WTC11 (cell line): ENCODE data around the gene SLC29A3. TPM values are rescaled to one million over a fixed set of nuclear protein-coding genes. Genes with fewer than 3 reads are reported as not detected.

Source experiments
- ATAC-seq: fragments of 200-7000 bp; cut with Tn5 transposase; 2 replicates; pipeline ENCODE4 v1.10.0; 2021; ENCODE audit warnings: mild to moderate bottlenecking, moderate library complexity
- CTCF ChIA-PET: fragments of 300-600 bp; sonication (Branson Sonifier 250); formaldehyde crosslinking; loops from one replicate; lab custom pipeline; 2021; ENCODE audit warnings: antibody characterized with exemption; lab: Charles Lee
- POLR2A ChIA-PET: fragments of 350-600 bp; sonication (Branson Sonifier 250); formaldehyde crosslinking; loops from one replicate; lab custom pipeline; 2021; ENCODE audit warnings: antibody characterized with exemption; lab: Charles Lee
- DNase-seq: peaks from one replicate; pipeline ENCODE4 v3.0.0; 2021; ENCODE audit warnings: low spot score
- H3K27ac Mint-ChIP-seq: 2 replicates; pipeline ENCODE4 v1.8.0; 2021; ENCODE audit warnings: mixed read lengths
- H3K27me3 Mint-ChIP-seq: 2 replicates; pipeline ENCODE4 v1.8.0; 2021; ENCODE audit warnings: low read depth, mild to moderate bottlenecking, moderate library complexity, mixed read lengths
- H3K36me3 Mint-ChIP-seq: 2 replicates; pipeline ENCODE4 v1.8.0; 2021; ENCODE audit warnings: mixed read lengths
- H3K4me1 Mint-ChIP-seq: 2 replicates; pipeline ENCODE4 v1.8.0; 2022; ENCODE audit warnings: mixed read lengths
- H3K4me3 Mint-ChIP-seq: 2 replicates; pipeline ENCODE4 v1.8.0; 2021; ENCODE audit warnings: mild to moderate bottlenecking, moderate library complexity, mixed read lengths
- H3K9me3 Mint-ChIP-seq: 2 replicates; pipeline ENCODE4 v1.8.0; 2021; ENCODE audit warnings: mixed read lengths
- ATF1 ChIP-seq: sonication (generic); formaldehyde crosslinking; IDR thresholded peaks from 2 replicates; pipeline ENCODE4 v1.8.1; 2023; ENCODE audit warnings: mild to moderate bottlenecking, moderate library complexity, missing genetic modification reagents
- CREB1 ChIP-seq: sonication (generic); formaldehyde crosslinking; IDR thresholded peaks from 2 replicates; pipeline ENCODE4 v1.8.0; 2023; ENCODE audit warnings: mild to moderate bottlenecking, missing genetic modification reagents
- ELF4 ChIP-seq: sonication (generic); formaldehyde crosslinking; IDR thresholded peaks from 2 replicates; pipeline ENCODE4 v1.8.1; 2022; ENCODE audit warnings: low read depth, mild to moderate bottlenecking, moderate library complexity, missing genetic modification reagents
- EMX1 ChIP-seq: fragments of 250-450 bp; sonication (Bioruptor Pico); IDR thresholded peaks from 2 replicates; pipeline ENCODE4 v1.8.0; 2021; ENCODE audit warnings: mild to moderate bottlenecking
- ESRRA ChIP-seq: sonication (generic); formaldehyde crosslinking; IDR thresholded peaks from 2 replicates; pipeline ENCODE4 v1.8.1; 2022; ENCODE audit warnings: mild to moderate bottlenecking, missing genetic modification reagents, borderline replicate concordance
- GRHL2 ChIP-seq: fragments of 250-450 bp; sonication (Bioruptor Pico); IDR thresholded peaks from 2 replicates; pipeline ENCODE4 v1.8.0; 2022; ENCODE audit warnings: mild to moderate bottlenecking, moderate library complexity; ENCODE audit not compliant: insufficient replicate concordance, severe bottlenecking
- HMGA2 ChIP-seq: fragments of 250-450 bp; sonication (Bioruptor Pico); IDR thresholded peaks from 2 replicates; pipeline ENCODE4 v1.4.0; 2021; ENCODE audit warnings: mild to moderate bottlenecking, moderate library complexity
- MXD4 ChIP-seq: fragments of 250-450 bp; sonication (Bioruptor Pico); IDR thresholded peaks from 2 replicates; pipeline ENCODE4 v1.8.0; 2021; ENCODE audit warnings: mild to moderate bottlenecking, moderate library complexity, borderline replicate concordance
- NFYB ChIP-seq: sonication (generic); formaldehyde crosslinking; conservative IDR thresholded peaks from 2 replicates; pipeline ENCODE4 v1.8.0; 2022; ENCODE audit warnings: low read depth, missing genetic modification reagents
- NR3C1 ChIP-seq: sonication (generic); formaldehyde crosslinking; conservative IDR thresholded peaks from 2 replicates; pipeline ENCODE4 v1.8.1; 2023; ENCODE audit warnings: low read depth, mild to moderate bottlenecking, missing genetic modification reagents
- SMAD4 ChIP-seq: sonication (generic); formaldehyde crosslinking; IDR thresholded peaks from 2 replicates; pipeline ENCODE4 v1.8.0; 2022; ENCODE audit warnings: mild to moderate bottlenecking, missing genetic modification reagents
- SP1 ChIP-seq: sonication (generic); formaldehyde crosslinking; conservative IDR thresholded peaks from 2 replicates; pipeline ENCODE4 v1.8.1; 2022; ENCODE audit warnings: missing genetic modification reagents
- TCF7 ChIP-seq: sonication (generic); formaldehyde crosslinking; IDR thresholded peaks from 2 replicates; pipeline ENCODE4 v1.8.0; 2022; ENCODE audit warnings: mild to moderate bottlenecking, low read depth, missing genetic modification reagents, moderate library complexity
- TEAD1 ChIP-seq: sonication (generic); formaldehyde crosslinking; IDR thresholded peaks from 2 replicates; pipeline ENCODE4 v1.8.0; 2022; ENCODE audit warnings: mild to moderate bottlenecking, missing genetic modification reagents
- TP53 ChIP-seq: sonication (generic); formaldehyde crosslinking; IDR thresholded peaks from 2 replicates; pipeline ENCODE4 v1.8.1; 2023; ENCODE audit warnings: mild to moderate bottlenecking, missing genetic modification reagents
- ZMAT4 ChIP-seq: fragments of 250-450 bp; sonication (Bioruptor Pico); IDR thresholded peaks from 2 replicates; pipeline ENCODE4 v1.9.0; 2021; ENCODE audit warnings: mild to moderate bottlenecking
- ZNF121 ChIP-seq: sonication (generic); formaldehyde crosslinking; IDR thresholded peaks from 2 replicates; pipeline ENCODE4 v1.8.0; 2023; ENCODE audit warnings: missing genetic modification reagents
- ZNF219 ChIP-seq: sonication (generic); formaldehyde crosslinking; IDR thresholded peaks from 2 replicates; pipeline ENCODE4 v1.8.0; 2023; ENCODE audit warnings: missing genetic modification reagents, mild to moderate bottlenecking, borderline replicate concordance
- ZNF671 ChIP-seq: fragments of 250-450 bp; sonication (Bioruptor Pico); IDR thresholded peaks from 2 replicates; pipeline ENCODE4 v1.8.0; 2021; ENCODE audit warnings: mild to moderate bottlenecking
- total RNA-seq: library from RNA; stranded (reverse); gene quantifications from 3 replicates; pipeline ENCODE4 v1.2.3, GENCODE V29; 2021
- TF ChIP-seq, protein P1 (sequence below): sonication (generic); formaldehyde crosslinking; conservative IDR thresholded peaks from 2 replicates; pipeline ENCODE4 v1.8.1; 2022; ENCODE audit warnings: mild to moderate bottlenecking, missing genetic modification reagents
- TF ChIP-seq, protein P2 (sequence below): sonication (generic); formaldehyde crosslinking; IDR thresholded peaks from 2 replicates; pipeline ENCODE4 v1.8.1; 2022; ENCODE audit warnings: mild to moderate bottlenecking, moderate library complexity, missing genetic modification reagents
- TF ChIP-seq, protein P3 (sequence below): sonication (generic); formaldehyde crosslinking; IDR thresholded peaks from 2 replicates; pipeline ENCODE4 v1.8.1; 2022; ENCODE audit warnings: mild to moderate bottlenecking, missing genetic modification reagents, moderate library complexity, borderline replicate concordance
- TF ChIP-seq, protein P4 (sequence below): sonication (generic); formaldehyde crosslinking; conservative IDR thresholded peaks from 2 replicates; pipeline ENCODE4 v1.8.1; 2023; ENCODE audit warnings: mild to moderate bottlenecking, low read depth, missing genetic modification reagents, moderate library complexity
- TF ChIP-seq, protein P5 (sequence below): sonication (generic); formaldehyde crosslinking; IDR thresholded peaks from 2 replicates; pipeline ENCODE4 v1.8.0; 2023; ENCODE audit warnings: mild to moderate bottlenecking, missing genetic modification reagents

The SLC29A3 gene
- total RNA-seq, 1 experiment from 2014 or later: 9.2 TPM

DNA sequence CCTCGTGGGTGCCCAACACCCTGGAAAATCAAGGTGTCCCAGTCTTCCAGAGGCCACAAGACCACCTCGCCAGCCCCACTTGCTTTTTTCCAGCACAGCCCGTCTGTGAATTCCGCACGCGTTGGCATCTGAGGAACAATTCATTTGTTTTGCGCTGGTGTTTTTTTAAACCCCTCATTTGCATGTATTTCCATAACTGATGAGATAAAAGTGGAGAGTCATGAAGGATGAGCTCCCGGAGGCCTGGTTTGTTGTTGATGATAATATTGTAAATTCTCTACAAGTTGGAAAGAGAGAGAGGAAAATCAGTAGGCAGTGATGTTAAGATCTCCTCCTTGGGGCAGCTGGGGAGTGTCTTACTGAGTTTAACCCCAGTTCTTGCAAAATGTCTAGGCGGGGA is 34.6 kb downstream of the SLC29A3 start (continued):
- TF ChIP-seq MXD4 (CRISPR knock-in tag) (no peak), SMAD4 (no peak)
- TF ChIP-seq, all 79 proteins: peak for 0

GRCh38 chr10:71354776-71355175 is 35.7 kb downstream of the SLC29A3 start:
- DNase-seq: no peak
- peaks cover 14% of the 10 kb centered on the region; the same call in 1 of the 2 replicates for H3K36me3 Mint-ChIP-seq
- no peak for TF ChIP-seq ATF1 (CRISPR knock-in tag)
- TF ChIP-seq ZMAT4 (CRISPR knock-in tag): no peak
- TF ChIP-seq TCF7 (CRISPR knock-in tag): no peak
- TF ChIP-seq MXD4 (CRISPR knock-in tag): no peak
- no peak for TF ChIP-seq HMGA2 (CRISPR knock-in tag)
- TF ChIP-seq TP53 (CRISPR knock-in tag): no peak
- no peak for TF ChIP-seq SP1
- TF ChIP-seq NFYB (CRISPR knock-in tag): no peak
- no peak for TF ChIP-seq GRHL2
- TF ChIP-seq, protein P1, sequence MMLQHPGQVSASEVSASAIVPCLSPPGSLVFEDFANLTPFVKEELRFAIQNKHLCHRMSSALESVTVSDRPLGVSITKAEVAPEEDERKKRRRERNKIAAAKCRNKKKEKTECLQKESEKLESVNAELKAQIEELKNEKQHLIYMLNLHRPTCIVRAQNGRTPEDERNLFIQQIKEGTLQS (CRISPR knock-in tag): no peak
- no peak for TF ChIP-seq CREB1 (CRISPR knock-in tag)
- no peak for TF ChIP-seq ELF4 (CRISPR knock-in tag)
- TF ChIP-seq, protein P2, sequence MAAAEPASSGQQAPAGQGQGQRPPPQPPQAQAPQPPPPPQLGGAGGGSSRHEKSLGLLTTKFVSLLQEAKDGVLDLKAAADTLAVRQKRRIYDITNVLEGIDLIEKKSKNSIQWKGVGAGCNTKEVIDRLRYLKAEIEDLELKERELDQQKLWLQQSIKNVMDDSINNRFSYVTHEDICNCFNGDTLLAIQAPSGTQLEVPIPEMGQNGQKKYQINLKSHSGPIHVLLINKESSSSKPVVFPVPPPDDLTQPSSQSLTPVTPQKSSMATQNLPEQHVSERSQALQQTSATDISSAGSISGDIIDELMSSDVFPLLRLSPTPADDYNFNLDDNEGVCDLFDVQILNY: no peak
- no peak for TF ChIP-seq ZNF671 (CRISPR knock-in tag)
- TF ChIP-seq, protein P3, sequence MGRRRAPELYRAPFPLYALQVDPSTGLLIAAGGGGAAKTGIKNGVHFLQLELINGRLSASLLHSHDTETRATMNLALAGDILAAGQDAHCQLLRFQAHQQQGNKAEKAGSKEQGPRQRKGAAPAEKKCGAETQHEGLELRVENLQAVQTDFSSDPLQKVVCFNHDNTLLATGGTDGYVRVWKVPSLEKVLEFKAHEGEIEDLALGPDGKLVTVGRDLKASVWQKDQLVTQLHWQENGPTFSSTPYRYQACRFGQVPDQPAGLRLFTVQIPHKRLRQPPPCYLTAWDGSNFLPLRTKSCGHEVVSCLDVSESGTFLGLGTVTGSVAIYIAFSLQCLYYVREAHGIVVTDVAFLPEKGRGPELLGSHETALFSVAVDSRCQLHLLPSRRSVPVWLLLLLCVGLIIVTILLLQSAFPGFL (CRISPR knock-in tag): no peak
- no peak for TF ChIP-seq ESRRA (CRISPR knock-in tag)
- no peak for TF ChIP-seq NR3C1
- no peak for TF ChIP-seq EMX1 (CRISPR knock-in tag)
- TF ChIP-seq TEAD1 (CRISPR knock-in tag): no peak
- TF ChIP-seq, protein P4, sequence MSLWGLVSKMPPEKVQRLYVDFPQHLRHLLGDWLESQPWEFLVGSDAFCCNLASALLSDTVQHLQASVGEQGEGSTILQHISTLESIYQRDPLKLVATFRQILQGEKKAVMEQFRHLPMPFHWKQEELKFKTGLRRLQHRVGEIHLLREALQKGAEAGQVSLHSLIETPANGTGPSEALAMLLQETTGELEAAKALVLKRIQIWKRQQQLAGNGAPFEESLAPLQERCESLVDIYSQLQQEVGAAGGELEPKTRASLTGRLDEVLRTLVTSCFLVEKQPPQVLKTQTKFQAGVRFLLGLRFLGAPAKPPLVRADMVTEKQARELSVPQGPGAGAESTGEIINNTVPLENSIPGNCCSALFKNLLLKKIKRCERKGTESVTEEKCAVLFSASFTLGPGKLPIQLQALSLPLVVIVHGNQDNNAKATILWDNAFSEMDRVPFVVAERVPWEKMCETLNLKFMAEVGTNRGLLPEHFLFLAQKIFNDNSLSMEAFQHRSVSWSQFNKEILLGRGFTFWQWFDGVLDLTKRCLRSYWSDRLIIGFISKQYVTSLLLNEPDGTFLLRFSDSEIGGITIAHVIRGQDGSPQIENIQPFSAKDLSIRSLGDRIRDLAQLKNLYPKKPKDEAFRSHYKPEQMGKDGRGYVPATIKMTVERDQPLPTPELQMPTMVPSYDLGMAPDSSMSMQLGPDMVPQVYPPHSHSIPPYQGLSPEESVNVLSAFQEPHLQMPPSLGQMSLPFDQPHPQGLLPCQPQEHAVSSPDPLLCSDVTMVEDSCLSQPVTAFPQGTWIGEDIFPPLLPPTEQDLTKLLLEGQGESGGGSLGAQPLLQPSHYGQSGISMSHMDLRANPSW (CRISPR knock-in tag): no peak
- CTCF ChIA-PET: no interaction called here
- no peaks in the 10 kb centered on the region for H3K9me3 Mint-ChIP-seq
- no peaks in the 10 kb centered on the region for H3K27me3 Mint-ChIP-seq
- H3K4me3 Mint-ChIP-seq: no peak overlapping the region
- POLR2A ChIA-PET: no interaction called here
- H3K4me1 Mint-ChIP-seq: peaks cover 10% of the 10 kb centered on the region
- no peak for ATAC-seq
- H3K27ac Mint-ChIP-seq: no peak overlapping the region

GRCh38 chr10:71355886-71356285 is 36.8 kb downstream of the SLC29A3 start:
- DNase-seq (no peak), ATAC-seq (no peak)
- Mint-ChIP-seq H3K36me3 (peaks cover 14% of the 10 kb centered on the region; the same call in 1 of the 2 replicates), H3K27me3 (no peaks in the 10 kb centered on the region), H3K9me3 (no peaks in the 10 kb centered on the region), H3K4me1 (peaks cover 4% of the 10 kb centered on the region), H3K27ac (no peak overlapping the region), H3K4me3 (no peak overlapping the region)
- ChIA-PET CTCF (no interaction called here), POLR2A (no interaction called here)
- no peak for TF ChIP-seq TP53 (CRISPR knock-in tag)
- no peak for TF ChIP-seq ZNF219
- TF ChIP-seq, protein P3 (CRISPR knock-in tag): no peak
- TF ChIP-seq ZMAT4 (CRISPR knock-in tag): no peak
- TF ChIP-seq, protein P5, sequence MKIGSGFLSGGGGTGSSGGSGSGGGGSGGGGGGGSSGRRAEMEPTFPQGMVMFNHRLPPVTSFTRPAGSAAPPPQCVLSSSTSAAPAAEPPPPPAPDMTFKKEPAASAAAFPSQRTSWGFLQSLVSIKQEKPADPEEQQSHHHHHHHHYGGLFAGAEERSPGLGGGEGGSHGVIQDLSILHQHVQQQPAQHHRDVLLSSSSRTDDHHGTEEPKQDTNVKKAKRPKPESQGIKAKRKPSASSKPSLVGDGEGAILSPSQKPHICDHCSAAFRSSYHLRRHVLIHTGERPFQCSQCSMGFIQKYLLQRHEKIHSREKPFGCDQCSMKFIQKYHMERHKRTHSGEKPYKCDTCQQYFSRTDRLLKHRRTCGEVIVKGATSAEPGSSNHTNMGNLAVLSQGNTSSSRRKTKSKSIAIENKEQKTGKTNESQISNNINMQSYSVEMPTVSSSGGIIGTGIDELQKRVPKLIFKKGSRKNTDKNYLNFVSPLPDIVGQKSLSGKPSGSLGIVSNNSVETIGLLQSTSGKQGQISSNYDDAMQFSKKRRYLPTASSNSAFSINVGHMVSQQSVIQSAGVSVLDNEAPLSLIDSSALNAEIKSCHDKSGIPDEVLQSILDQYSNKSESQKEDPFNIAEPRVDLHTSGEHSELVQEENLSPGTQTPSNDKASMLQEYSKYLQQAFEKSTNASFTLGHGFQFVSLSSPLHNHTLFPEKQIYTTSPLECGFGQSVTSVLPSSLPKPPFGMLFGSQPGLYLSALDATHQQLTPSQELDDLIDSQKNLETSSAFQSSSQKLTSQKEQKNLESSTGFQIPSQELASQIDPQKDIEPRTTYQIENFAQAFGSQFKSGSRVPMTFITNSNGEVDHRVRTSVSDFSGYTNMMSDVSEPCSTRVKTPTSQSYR: no peak
- TF ChIP-seq SP1: no peak
- TF ChIP-seq ZNF121: no peak
